Ecto neural progenitor cell (in vitro differentiated cells): ENCODE data around the gene PRL.

Source experiments
- DNase-seq: peaks from one replicate; pipeline ENCODE4 v3.0.0-alpha.2; 2018; ENCODE audit warnings: low spot score

The PRL gene

DNA sequence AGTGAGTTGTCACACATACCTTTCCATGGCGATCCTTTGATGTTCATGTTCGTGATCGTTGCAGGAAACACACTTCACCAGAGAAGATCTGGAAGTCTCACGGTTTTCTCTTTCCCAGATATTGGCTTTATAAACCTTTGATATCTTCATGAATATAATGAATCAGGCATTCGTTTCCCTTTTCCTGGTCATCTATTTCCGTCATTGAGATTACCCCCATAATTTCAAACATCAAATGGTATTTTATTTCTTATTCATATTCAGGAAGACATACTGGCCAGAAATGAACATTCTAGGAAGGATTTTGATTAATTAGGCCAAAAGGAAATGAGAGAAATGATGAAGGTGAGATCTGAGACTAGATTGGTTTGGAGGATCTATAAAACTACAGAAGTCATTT is at the start of gene PRL:
TSS of gene PRL (minus strand) at position 101 of the 400 bp plus-strand sequence. CDS start at position 47, 54 bp downstream.
- DNase-seq = no peak

DNA sequence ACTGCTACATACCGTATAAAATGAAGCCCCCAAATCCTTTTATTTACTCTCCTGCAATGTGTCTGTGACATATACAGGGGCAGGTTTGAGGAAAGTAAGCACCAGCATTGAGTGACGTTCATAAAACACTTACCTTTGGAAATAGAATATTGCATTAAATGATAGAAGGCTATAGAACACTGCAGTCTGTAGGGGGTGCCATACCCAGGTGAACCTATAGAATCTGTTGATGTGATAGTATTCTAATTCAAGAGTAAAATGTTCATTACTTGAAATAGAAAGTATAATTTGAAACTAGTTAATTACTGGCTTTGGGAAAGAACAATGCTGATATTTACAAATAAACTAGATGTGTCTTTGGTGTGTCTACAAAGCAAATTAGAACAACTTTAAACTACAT is 47.0 kb upstream of the PRL start:
- DNase-seq = no peak

- no peak for DNase-seq
Observed at GRCh38 chr6:22334778-22335177, 37.9 kb upstream of the PRL start.

- no peak for DNase-seq
Observed at GRCh38 chr6:22333802-22334201, 37.0 kb upstream of the PRL start.

GRCh38 chr6:22332711-22333110 is 35.9 kb upstream of the PRL start:
- no peak for DNase-seq

DNA sequence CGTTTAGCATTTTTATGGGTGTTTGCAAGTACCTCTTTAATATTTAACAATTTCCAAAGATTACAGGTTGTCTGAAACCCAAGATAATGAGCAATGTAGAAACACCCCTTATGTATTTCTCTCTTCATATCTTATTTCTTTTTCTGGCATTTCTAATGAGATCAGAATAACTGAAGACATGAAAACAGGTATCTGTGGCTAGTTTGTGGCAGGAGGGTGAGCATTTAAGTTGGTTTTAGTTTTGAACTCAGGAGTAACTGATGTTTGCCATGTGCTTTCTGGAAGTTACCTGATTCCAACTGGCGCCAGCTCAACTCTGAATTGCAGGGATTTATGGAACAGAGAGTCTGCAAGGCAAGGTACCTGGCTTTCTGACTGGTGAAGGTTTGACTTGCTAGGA is 35.4 kb upstream of the PRL start:
- no peak for DNase-seq

DNA sequence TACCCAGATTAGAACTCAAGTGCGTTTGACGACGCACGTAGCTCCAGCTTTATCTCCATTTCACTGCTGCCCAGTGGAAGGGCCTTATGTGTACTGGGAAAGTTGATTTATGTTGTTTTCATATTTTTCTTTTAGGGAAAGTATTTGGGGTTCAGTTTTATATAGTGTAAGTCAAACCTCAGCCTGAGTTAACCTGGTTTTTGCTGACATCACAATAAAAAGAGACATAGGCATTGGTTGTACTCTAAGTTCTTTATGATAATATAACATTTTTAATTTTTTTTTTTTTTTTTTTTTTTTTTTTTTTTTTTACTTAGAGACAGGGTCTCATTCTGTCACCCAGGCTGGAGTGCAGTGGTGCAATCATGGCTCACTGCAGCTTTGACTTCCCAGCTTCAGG is 34.1 kb upstream of the PRL start:
- no peak for DNase-seq

DNA sequence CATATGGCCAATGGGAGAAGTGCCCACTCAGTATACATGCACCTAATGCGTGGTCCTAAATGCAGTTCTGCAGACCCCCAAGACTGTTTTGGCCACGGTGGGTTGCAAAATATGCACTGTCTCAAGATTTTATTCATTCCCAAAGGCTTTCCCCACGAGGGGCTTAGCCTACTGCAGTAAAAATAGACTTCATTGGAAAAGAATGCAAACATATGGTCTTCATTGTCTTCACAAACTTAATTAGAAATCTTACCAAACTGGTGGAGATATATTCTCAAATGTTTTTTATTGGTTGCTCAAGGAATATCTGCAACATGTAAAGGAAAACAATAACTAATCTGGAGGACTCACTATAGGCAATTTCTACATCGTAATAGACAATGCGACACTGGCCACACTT is 31.6 kb upstream of the PRL start:
- DNase-seq = no peak

DNA sequence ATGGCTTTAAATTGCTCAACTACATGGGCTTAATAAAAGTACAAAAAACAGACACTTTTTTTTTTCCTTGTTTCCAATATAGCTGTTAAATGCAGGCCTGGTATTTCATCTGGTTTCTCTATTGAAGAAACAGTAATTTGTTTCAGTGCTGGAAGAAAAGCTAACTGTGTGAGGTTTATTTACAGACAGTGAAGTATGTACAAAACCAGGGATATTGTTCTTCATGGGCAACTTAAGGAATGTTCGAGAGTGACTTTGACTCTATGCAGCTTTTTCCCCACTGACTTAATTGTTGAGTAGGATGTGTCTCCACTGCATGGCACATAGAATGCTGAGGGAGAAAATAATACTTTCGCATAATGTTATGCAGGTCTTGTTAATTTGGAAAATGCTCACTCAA is 31.0 kb upstream of the PRL start:
- DNase-seq = no peak

GRCh38 chr6:22326500-22326899 is 29.7 kb upstream of the PRL start:
- DNase-seq = no peak

DNA sequence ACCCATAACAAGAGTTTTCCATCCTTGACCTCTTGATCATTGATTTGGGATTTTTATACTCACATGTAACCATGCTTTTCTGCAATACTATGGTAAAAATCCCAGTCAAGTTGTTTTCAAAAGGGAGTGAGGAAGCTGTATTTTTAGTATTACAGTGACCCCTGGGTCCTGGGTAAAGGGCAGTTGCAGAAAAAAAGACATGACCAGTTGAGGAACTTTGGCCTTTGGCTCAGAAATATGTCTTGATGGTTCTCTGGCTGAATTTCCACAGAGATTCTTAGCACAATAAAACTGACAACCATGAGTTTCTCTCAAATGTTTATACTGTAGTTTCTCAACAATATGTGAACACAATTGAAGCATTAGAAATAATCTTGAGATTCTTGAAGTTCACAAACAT is 28.6 kb upstream of the PRL start:
- no peak for DNase-seq

DNA sequence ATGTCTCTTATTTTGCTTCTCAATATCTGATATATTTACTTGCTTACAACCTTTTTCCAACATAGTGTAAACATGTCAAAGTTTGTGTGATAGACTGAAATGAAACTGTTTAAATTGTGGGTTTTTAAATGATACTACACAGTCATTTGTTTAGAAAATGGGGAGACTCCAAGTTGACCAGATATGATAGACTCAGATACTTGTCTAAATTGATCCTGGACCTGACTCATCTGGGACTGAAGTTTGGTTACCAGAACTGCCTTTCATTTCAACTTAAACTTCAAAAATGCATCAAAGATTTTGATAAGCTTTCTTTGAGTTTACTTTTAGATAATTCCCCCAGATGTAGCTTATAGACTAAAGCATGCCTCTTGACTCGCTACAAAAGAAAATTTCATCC is 27.0 kb upstream of the PRL start:
- DNase-seq = no peak

DNA sequence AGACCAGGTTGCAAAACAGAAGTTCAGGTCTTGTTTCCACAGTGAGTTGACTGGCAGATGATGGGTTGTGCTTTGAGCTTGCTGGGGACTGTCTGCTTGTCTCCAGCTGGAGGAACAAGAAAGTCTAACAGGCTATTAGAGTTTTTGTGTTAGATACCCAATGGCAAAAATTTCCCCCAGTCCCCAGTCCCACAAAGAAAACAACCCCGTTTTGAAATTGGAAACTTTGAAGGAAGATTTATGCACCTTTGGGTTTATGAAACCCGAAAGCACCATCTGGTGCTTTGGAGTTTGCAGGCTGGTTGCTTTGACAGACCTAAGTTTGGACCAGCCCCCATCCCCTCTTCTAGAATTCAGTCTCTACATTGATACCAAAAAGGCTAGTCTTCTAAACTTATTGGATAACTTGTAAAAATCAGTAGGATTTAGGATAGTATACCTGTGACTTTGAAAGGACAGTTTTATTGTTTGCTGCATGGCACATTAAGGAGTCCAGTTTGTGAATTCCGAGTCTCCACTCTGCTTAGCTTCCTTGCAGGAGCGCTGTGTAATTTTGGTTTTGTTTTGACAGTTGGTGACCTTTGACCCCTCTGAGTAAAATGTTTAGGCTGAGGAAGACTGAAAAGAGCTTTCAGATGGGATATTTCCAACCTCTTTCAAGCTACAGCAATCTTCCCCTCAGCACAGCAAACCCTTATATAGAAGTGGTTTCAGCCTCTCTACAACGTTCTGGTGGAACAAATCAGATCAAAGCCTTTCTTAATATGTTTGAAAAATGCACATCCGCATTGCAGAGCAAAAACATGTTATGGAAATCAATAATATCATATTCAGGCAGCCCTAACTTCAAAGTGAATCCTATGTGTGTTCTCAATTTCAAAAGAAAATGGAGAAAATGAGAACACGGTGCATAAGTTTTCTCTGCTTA is 25.5 kb upstream of the PRL start:
- no peak for DNase-seq

- no peak for DNase-seq
Observed at GRCh38 chr6:22320750-22321149, 23.9 kb upstream of the PRL start.

DNA sequence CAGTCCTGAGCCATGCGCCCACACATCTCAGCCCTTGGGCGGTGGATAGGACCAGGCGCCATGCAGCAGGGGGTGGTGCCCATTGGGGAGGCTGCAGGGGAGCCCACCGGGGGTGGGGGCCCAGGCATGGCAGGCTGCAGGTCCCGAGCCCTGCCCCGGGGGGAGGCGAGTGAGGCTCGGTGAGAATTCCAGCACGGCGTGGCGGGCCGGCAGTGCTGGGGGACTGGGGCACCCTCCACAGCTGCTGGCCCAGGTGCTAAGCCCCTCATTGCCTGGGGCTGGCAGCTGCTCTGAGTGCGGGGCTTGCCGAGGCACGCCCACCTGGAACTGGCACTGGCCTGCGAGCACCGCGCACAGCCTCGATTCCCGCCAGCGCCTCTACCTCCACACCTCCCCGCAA is 21.6 kb upstream of the PRL start:
- no peak for DNase-seq

GRCh38 chr6:22313796-22314195 is 17.0 kb upstream of the PRL start:
- DNase-seq = no peak

- DNase-seq = no peak
Observed at GRCh38 chr6:22308939-22309338, 12.1 kb upstream of the PRL start.

- DNase-seq = no peak
Observed at GRCh38 chr6:22306741-22307466, 10.1 kb upstream of the PRL start.

DNA sequence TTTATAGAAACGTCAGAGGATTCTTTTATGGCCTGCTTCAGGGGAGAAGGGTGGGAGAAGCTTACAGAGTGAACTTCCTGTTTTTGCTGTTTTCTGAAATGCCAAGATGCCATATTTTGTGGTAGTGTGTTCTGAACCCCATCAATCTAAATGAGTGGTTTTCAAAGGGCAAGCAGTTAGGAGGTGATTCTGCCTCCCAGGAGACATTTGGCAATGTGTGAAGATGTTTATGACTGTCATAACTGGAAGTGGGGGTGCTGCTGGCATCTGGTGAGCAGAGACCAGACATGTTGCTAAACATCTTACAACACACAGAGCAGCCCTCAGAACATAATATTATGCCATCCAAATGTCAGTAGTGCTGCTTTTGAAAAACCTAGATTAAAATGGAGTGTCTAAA is 6.0 kb upstream of the PRL start:
- DNase-seq = no peak

- no peak for DNase-seq
Observed at GRCh38 chr6:22300273-22300998, 3.6 kb upstream of the PRL start.

DNA sequence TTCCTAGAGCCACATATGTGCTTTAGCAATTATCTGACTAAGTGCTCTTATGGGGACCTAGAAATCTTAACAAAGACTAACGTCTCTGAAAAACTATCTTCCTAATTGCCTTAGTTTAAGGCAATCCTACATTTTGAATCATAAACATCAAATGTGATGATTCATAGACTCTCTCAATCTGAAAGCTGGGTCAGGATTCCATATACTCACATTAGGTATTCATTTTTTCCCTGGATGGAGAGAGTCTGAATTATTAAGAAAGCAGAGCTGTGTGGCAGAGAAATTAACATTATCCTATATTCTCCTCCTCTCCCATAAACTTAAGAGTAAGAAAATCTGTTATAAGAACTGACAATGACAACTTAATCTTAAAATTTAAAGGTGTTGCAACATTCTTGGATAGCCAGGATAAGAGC is 1.6 kb upstream of the PRL start:
- no peak for DNase-seq

- no peak for DNase-seq
Observed at GRCh38 chr6:22296067-22296466, 769 bp downstream of the PRL start.

- DNase-seq = no peak
Observed at GRCh38 chr6:22295145-22295544, 1.7 kb downstream of the PRL start.
